Measurements from ENCODE around the gene CASK.
"Not testable (repeated sequence)": the region's sequence is repeated elsewhere in the genome, so short reads cannot be mapped to it uniquely, and the experiment has no call there.

The CASK gene

GRCh38 chrX:41543668-41544067, 379.7 kb downstream of the CASK start:
- no peak for FAIRE-seq

- FAIRE-seq = no peak
These were observed 380.3 kb downstream of the CASK start for GRCh38 chrX:41543025-41543424.

DNA sequence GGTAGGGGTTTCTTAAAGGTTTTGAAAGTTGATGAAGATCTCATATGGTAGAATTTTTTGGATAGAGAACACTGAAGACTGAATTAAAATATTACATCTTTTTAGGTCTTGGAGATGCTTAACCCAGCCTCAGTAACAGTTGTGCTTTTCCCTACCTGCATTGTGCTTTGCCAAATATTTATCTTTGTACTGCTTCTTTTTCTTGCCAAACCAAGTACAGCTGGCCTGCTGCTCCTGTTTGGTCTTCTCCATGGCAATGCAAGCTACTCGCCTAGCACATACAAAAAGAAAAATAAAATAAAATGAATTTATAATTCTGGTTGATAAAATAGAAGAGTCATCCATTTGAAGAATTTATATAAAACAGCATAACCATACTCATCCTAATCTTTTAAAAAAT, 380.8 kb downstream of the CASK start:
- FAIRE-seq = no peak

DNA sequence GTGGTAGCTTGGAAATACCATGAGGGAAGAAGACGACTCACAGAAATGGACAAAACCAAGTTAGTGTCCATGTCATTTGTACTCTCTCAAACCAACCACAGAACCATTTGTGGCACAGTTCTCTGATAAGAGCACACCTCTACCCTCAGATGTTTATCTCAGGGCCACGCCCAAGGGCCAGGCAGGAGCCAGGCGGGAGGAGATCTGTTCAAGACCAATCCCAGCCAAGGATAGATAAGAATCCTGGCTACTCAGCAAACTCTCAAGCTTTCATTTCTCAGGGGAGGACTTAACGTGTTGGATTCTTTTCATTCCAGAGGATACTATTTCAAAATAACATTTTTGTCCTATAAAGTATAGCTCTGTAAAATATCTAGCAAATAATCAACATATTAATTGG, 381.2 kb downstream of the CASK start:
- FAIRE-seq = no peak

- FAIRE-seq = no peak
These were observed 382.0 kb downstream of the CASK start for GRCh38 chrX:41541386-41541785.

DNA sequence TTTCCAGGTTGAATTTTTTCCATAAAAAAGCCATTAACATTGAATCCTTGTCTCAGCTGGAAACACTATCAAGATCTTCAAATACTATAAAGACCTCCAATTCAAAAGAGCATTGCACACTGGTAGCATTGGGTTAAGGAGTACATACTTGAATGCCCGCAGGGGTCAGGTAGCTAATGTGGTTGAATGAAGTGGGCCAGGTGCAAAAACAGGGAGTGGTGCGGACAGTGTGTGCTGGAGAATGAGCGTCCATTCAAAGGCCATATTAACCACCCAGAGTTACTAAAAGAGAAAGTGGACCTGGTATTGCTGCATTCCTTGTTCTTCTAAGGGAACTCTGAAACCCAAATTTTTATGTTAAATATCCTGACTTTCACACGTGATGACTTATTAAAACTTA, 384.6 kb downstream of the CASK start:
- no peak for FAIRE-seq

DNA sequence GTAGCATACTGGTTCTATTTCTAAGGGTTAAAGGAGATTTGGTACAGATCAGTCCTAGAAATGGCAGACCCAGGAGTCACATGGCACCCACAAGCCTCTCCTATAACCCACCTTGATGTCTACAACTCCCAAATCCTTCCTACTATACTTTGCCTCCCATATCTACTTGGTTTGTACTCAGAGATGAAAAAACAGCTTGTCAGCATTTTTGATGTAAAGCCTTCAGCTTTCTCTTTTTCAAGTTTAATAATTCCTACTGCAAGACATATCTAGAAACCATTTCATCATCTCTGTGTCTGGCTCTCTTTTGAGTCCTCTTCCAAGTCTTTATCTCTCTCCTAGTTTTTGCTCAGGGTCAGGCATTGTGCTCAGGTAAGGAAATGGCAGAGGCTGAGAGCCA, 393.3 kb downstream of the CASK start:
- no peak for FAIRE-seq

GRCh38 chrX:41529221-41529620, 394.1 kb downstream of the CASK start:
- no peak for FAIRE-seq

DNA sequence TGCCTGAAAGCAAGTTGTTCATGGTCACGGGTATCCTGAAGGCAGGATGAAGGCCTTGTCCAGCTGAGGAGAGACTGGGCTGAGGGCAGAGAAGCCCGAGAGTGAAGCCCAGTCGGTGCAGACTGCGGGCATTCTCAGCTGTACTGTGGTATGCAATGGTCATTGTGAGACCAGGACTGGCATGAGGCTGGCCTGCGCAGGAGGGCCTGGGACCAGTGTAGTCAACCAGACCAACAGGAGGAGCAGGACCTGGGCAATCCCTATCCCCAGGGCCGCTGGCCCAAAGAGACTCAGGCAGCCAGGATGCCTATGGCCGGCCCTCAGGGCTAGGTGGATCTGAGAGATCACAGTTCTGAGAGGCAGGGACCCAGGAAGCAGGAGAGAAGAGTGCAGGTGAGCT, 394.6 kb downstream of the CASK start:
- no peak for FAIRE-seq

GRCh38 chrX:41526925-41527324, 396.4 kb downstream of the CASK start:
- no peak for FAIRE-seq

- no peak for FAIRE-seq
These were observed 397.1 kb downstream of the CASK start for GRCh38 chrX:41526271-41526670.

- no peak for FAIRE-seq
These were observed 400.7 kb downstream of the CASK start for GRCh38 chrX:41522671-41523070.

- FAIRE-seq = no peak
These were observed 401.3 kb downstream of the CASK start for GRCh38 chrX:41522081-41522480.

DNA sequence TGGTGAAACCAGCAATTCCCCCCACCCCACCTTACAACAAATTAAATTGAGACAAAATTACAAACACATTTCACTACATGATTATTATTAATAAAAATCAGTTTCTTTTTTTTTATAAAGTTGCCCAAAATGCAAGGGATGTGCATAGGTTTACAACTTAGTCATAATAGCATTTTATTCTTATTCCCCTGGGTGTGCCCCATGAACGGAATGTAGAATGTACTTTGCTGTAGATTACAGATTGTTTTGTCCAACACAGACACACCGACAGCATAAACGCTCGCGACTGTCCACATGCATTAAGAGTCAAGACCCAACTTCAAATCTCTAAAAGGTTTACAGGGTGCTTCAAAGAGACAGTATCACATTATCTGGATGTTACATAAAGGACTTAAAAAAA, 403.9 kb downstream of the CASK start:
- no peak for FAIRE-seq

GRCh38 chrX:41518841-41519220, 404.5 kb downstream of the CASK start:
- no peak for FAIRE-seq

DNA sequence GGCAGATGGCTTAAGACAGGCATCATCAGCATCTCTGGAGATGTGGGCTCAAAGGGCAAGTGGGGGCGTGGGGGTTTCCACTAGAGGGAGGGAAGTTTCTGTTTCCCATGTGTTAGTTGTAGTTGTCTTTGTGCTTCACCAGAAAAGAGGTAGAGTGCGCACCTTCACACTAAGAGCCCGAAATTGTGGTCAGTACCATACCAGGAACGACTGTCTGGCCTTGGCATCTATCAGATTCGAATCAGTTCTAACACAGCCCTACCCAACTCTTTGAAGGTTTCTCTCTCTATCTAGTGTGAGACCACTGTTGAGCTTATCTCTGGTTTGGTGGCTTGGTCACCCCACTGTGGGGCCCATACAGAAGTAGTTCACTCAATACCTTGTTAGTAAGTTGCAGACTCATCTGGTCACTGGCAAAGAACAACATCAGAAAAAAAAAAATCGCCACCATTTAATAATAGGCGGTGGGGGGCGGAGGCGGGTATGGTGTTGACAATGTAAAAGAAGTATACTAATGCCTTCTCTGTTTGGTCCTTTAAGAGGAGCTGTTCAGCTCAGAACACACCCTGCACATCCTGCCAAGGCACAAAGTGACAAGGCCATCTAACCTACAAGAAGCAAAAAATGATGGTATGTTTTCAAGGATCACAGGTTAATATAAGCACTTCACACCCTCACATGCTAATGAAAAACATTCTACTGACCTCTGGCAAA, 405.1 kb downstream of the CASK start:
- no peak for FAIRE-seq

DNA sequence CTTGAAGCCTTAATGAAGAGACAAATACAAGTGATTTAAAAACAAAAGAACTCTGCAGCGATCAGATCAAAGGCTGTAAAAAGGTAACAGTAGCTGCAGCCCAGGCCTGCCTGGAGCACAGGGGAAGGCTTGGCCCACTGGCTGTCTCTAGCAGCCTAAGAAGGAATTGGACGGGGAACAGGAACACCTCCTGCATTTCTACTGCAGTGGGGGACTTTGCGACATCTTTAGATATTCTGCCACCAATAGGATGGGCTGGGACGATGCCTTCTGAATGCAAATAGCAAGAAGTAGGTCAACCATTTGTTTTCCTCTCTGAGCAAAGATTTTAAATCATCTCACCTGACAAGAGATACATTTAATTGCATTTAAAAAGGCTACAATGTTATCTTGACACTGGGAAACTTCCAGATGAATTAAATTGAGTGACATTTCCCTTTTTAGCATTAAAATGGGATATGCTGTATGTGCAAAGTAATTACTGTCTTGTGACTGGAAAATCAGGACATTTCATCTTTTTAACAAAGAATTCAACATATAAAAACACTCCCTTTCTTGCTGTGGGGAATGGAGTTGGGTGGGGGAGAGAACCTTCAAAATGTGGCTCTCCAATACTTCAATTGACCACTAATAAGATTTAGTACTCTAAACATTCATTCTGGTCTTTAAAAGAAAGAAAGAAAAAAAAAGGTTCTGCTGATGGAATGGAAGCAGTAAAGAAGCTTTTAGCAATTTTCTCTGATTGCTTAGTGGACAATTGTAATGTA, 406.2 kb downstream of the CASK start:
- no peak for FAIRE-seq

GRCh38 chrX:41516456-41516855, 406.9 kb downstream of the CASK start:
- no peak for FAIRE-seq

DNA sequence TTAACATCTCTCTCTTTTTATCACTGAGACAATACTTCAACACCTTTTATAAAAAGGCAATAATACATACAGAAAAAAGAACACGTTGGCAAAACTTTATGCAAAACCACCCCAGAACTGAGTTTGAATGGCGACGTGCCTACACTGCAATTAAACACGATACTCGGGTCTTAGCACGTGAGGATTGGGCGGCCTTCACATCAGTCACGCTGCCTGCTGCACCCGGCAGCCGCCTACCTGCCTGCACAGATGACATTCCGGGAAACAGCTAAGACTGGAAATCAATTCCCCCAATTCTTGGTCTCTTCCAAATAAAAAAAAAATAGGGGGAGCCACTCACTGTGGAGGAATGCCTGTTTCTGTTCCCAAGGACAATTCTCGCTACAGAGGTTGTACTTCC, 408.0 kb downstream of the CASK start:
- FAIRE-seq = no peak

- FAIRE-seq = no peak
These were observed 409.2 kb downstream of the CASK start for GRCh38 chrX:41514179-41514578.

DNA sequence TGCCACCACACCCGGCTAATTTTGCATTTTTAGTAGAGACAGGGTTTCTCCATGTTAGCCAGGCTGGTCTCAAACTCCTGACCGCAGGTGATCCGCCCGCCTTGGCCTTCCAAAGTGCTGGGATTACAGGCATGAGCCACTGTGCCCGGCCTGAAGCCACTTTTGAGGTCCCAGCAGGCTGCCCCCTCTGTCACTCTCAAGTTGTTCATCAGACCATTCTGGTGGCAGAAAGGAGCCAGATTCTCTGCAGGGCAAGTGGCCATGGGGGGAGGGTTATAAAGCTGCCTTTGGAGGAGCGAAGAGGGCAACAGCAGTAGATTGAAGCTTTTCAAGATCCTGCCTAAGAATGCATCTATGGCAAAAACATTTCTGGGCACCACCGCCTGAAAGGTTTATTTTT, 410.5 kb downstream of the CASK start:
- not testable (repeated sequence) for FAIRE-seq

DNA sequence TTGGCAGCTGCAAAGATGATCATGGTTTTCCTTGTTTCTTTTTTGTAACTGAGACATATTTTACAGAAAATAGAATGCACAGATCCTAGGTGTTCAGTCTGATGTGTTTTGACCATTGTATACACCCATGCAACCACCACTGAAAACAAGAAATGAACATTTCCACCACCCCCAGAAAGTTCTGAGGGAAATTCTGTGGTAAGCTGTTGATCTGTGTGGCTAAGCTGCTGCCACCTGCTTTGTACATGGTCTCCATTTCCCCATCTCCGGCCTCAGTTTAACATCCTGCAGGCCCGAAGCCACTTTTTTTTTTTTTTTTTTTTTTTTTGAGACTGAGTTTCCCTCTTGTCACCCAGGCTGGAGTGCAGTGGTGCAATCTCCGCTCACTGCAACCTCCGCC, 411.0 kb downstream of the CASK start:
- FAIRE-seq = no peak

DNA sequence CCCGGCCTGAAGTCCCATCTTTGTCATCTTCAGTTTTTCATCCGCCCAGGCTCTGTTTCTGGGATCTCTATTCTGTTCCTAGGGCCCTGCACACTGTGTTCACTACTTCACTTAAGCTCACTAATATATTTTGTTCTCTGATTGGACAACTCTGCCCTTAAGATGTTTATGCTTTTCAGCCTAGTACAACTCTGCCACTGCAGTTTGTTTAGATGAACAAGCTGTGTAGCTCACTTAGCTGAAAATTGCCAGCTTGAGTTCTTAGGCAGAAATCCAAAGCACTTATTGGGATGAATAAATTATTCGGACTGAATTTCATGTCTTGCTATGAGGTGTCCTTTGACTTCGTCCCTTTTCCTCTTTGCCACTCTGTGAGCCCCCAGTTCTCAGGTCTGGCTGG, 415.4 kb downstream of the CASK start:
- FAIRE-seq = no peak

DNA sequence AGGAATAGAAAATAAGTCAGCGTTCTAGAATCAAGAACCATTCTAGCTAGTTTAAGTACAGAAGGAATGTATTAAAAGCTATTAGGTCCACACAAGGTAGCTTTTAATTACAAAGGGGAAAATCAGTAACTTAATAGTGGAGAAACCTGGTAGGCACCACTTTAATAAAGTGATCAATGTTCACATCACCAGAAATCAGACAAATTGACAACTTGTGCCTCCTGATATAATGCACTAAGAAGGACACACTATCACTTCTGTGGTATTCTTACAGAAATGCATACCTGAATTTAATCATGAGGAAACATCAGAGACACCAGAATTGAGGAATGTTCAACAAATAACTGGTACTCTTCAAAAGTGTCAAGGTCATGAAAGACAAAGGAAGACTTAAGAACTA, 421.4 kb downstream of the CASK start:
- FAIRE-seq = no peak

- FAIRE-seq = no peak
These were observed 423.4 kb downstream of the CASK start for GRCh38 chrX:41499984-41500383.
